ENCODE data around the gene TTC21B. TPM values are rescaled to one million over a fixed set of nuclear protein-coding genes. Genes with fewer than 3 reads are reported as not detected.

TTC21B gene
- total RNA-seq, result 109 TPM

DNA sequence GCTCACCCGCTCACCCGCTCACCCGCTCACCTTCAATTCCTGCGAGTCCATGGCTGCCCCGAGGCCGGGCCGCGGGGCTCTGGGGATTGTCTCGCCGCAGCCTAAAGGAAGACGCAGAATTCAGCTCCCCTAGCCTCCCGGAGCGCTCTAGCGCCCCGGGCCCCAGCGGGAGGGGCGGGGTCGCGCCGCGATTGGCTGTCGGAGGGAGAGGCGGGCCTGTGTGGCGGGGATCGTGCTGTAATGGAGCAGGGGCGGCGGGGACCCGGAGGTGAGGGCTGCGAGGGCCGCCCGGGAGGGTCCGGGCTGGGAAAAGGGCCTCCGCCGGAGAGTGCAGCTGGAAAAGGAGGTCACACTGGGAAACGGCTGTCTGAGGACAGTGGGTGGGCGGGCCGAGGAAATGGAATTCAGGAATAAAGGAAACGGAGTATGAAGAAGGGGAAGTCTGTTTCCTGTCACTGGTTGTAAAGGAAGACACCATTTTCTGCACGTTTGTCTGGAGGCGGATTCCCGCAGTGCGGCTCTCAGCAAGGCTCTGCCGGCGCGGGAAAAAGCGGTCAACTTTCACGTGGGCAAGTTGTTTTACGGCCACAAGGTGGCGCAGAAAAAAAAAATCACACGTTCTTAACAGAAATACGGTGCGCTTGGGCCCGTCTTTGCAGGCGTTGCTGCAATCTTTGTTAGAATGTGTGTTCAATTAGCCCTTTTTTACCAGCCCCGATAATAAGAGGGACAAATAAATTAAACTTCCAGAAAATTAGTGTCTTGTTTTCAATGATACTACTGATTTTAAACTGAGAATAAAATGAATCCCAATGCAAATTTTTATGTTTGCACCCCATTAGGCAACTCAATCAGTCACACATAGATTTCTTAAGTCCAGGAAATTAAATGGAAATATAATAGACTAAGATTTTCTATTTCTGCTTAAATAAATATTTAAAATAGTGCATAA, at the start of gene TTC21B:
TSS of gene TTC21B (minus strand) at position 122 of the 952 bp plus-strand sequence. CDS start at position 51, 71 bp downstream.

Other genes starting within 250 kb of the TTC21B start
- 6.8 TPM for gene GALNT3, start 159.5 kb downstream of the TTC21B start, total RNA-seq
- 10.5 TPM for gene SCN1A, start 174.2 kb upstream of the TTC21B start, total RNA-seq